MM.1S (cell line): Measurements from ENCODE around the gene B4GALT5.

Experiments
- DNase-seq: peaks from one replicate; pipeline ENCODE4 v3.0.0-alpha.2; 2015
- H2AFZ ChIP-seq: fragments of 300-600 bp; sonication (generic); 2 replicates; pipeline ENCODE4 v1.6.0; 2016; ENCODE audit warnings: antibody characterized with exemption, low read length
- H3F3A ChIP-seq: fragments of 300-600 bp; sonication (generic); 2 replicates; pipeline ENCODE4 v1.6.1; 2016; ENCODE audit warnings: mild to moderate bottlenecking, antibody characterized with exemption, low read length, moderate library complexity, mixed read lengths; ENCODE audit not compliant: insufficient read depth
- H3K27ac ChIP-seq: fragments of 300-600 bp; sonication (generic); 2 replicates; pipeline ENCODE4 v1.5.1; 2016; ENCODE audit warnings: mild to moderate bottlenecking, low read length
- H3K27me3 ChIP-seq: fragments of 300-600 bp; sonication (generic); replicated peaks from 2 replicates; pipeline ENCODE4 v1.6.0; 2016; ENCODE audit warnings: low read length; ENCODE audit not compliant: insufficient read depth
- H3K36me3 ChIP-seq: fragments of 300-600 bp; sonication (generic); replicated peaks from 2 replicates; pipeline ENCODE4 v1.6.1; 2016; ENCODE audit warnings: mild to moderate bottlenecking, low read length, mixed read lengths; ENCODE audit not compliant: insufficient read depth
- H3K4me1 ChIP-seq: fragments of 300-600 bp; sonication (generic); 2 replicates; pipeline ENCODE4 v1.6.1; 2016; ENCODE audit warnings: low read length, mixed read lengths
- H3K4me2 ChIP-seq: fragments of 300-600 bp; sonication (generic); 2 replicates; pipeline ENCODE4 v1.6.0; 2016; ENCODE audit warnings: low read depth, low read length
- H3K4me3 ChIP-seq: fragments of 300-600 bp; sonication (generic); 2 replicates; pipeline ENCODE4 v1.5.1; 2016; ENCODE audit warnings: low read length, mixed read lengths
- H3K79me2 ChIP-seq: fragments of 300-600 bp; sonication (generic); 2 replicates; pipeline ENCODE4 v1.6.1; 2016; ENCODE audit warnings: mixed run types, low read length, mixed read lengths
- H3K9ac ChIP-seq: fragments of 300-600 bp; sonication (generic); 2 replicates; pipeline ENCODE4 v1.6.1; 2016; ENCODE audit warnings: low read length, mixed read lengths
- H3K9me2 ChIP-seq: fragments of 300-600 bp; sonication (generic); replicated peaks from 2 replicates; pipeline ENCODE4 v1.6.1; 2016; ENCODE audit warnings: mild to moderate bottlenecking, low read length, mixed read lengths; ENCODE audit not compliant: insufficient read depth
- H3K9me3 ChIP-seq: fragments of 300-600 bp; sonication (generic); replicated peaks from 2 replicates; pipeline ENCODE4 v1.6.1; 2016; ENCODE audit warnings: mild to moderate bottlenecking, low read length, mixed read lengths; ENCODE audit not compliant: insufficient read depth
- H4K20me1 ChIP-seq: fragments of 300-600 bp; sonication (generic); 2 replicates; pipeline ENCODE4 v1.6.1; 2016; ENCODE audit warnings: mild to moderate bottlenecking, low read length, moderate library complexity, mixed read lengths; ENCODE audit not compliant: insufficient read depth
- CTCF ChIP-seq: fragments of 300-600 bp; sonication (generic); IDR thresholded peaks from 2 replicates; pipeline ENCODE4 v1.5.1; 2016; ENCODE audit warnings: antibody characterized with exemption, low read length, mixed read lengths
- EZH2 ChIP-seq: fragments of 300-600 bp; sonication (generic); optimal IDR thresholded peaks from 2 replicates; pipeline ENCODE3; 2017; ENCODE audit warnings: low read depth, mild to moderate bottlenecking, antibody characterized with exemption, low read length, mixed read lengths
- EZH2phosphoT487 ChIP-seq: fragments of 300-600 bp; sonication (generic); IDR thresholded peaks from 2 replicates; pipeline ENCODE4 v1.6.1; 2018; ENCODE audit warnings: antibody characterized with exemption, low read length

The B4GALT5 gene

GRCh38 chr20:49585585-49586245 lies 128.0 kb downstream of the B4GALT5 start:
- no peaks in the 10 kb centered on the region for H3F3A ChIP-seq
- H4K20me1 ChIP-seq: no peaks in the 10 kb centered on the region
- H3K9ac ChIP-seq: no peak overlapping the region
- H3K36me3 ChIP-seq: no peaks in the 10 kb centered on the region
- no peak for DNase-seq
- H3K4me3 ChIP-seq: no peak overlapping the region
- no peak overlapping the region for H3K4me2 ChIP-seq
- no peak overlapping the region for H2AFZ ChIP-seq
- no peaks in the 10 kb centered on the region for H3K79me2 ChIP-seq
- no peaks in the 10 kb centered on the region for H3K27me3 ChIP-seq
- no peaks in the 10 kb centered on the region for H3K9me2 ChIP-seq
- H3K9me3 ChIP-seq: no peaks in the 10 kb centered on the region
- no peak overlapping the region for H3K27ac ChIP-seq
- H3K4me1 ChIP-seq: peaks cover 2% of the 10 kb centered on the region; the same call in 1 of the 2 replicates
- TF ChIP-seq EZH2 (no peak), EZH2phosphoT487 (no peak), CTCF (no peak)

- Histone ChIP-seq H3K9me2 (no peaks in the 10 kb centered on the region), H3K4me1 (peaks cover 5% of the 10 kb centered on the region; the same call in 1 of the 2 replicates), H2AFZ (no peak overlapping the region), H3K9ac (no peak overlapping the region), H3K4me3 (no peak overlapping the region), H3K27ac (no peak overlapping the region), H3K4me2 (no peak overlapping the region), H3K27me3 (no peaks in the 10 kb centered on the region), H3K36me3 (no peaks in the 10 kb centered on the region), H3F3A (no peaks in the 10 kb centered on the region), H4K20me1 (no peaks in the 10 kb centered on the region), H3K79me2 (no peaks in the 10 kb centered on the region), H3K9me3 (no peaks in the 10 kb centered on the region)
- no peak for DNase-seq
- TF ChIP-seq EZH2phosphoT487 (no peak), CTCF (no peak), EZH2 (no peak)
Observed at GRCh38 chr20:49584418-49585382, 129.0 kb downstream of the B4GALT5 start.

GRCh38 chr20:49583669-49584417 lies 129.8 kb downstream of the B4GALT5 start:
- H3K9me3 ChIP-seq: no peaks in the 10 kb centered on the region
- no peaks in the 10 kb centered on the region for H4K20me1 ChIP-seq
- H3K4me2 ChIP-seq: no peak overlapping the region
- H3K9ac ChIP-seq: no peak overlapping the region
- TF ChIP-seq EZH2phosphoT487 (no peak), EZH2 (no peak), CTCF (no peak)
- no peak overlapping the region for H3K27ac ChIP-seq
- no peaks in the 10 kb centered on the region for H3K9me2 ChIP-seq
- no peaks in the 10 kb centered on the region for H3K36me3 ChIP-seq
- no peaks in the 10 kb centered on the region for H3K79me2 ChIP-seq
- H2AFZ ChIP-seq: no peak overlapping the region
- H3K4me1 ChIP-seq: peaks cover 5% of the 10 kb centered on the region; the same call in 1 of the 2 replicates
- no peaks in the 10 kb centered on the region for H3F3A ChIP-seq
- H3K27me3 ChIP-seq: no peaks in the 10 kb centered on the region
- H3K4me3 ChIP-seq: no peak overlapping the region
- DNase-seq: no peak
